ENCODE results near the gene ARHGEF16.

ARHGEF16 gene

DNA sequence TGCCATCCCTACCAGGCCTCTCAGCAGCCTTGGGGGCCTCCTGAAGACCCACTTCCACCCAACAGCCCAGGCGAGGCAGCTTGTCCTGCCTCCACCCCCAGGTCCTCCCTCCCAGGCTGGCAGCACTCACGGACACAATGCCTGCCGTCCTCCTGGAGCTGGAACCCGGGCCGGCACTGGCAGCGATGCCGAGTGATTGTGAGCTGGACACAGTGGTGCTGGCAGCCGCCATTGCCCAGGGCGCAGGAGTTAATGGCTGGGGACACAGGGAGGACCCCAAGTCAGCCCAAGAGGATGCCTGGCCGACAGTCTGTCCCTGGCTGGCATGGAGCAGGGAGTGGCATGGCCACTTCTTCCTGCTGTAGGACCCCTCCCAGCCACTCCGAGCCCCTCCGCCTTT lies 60.8 kb downstream of the ARHGEF16 start:
- TF ChIP-seq, protein P1, sequence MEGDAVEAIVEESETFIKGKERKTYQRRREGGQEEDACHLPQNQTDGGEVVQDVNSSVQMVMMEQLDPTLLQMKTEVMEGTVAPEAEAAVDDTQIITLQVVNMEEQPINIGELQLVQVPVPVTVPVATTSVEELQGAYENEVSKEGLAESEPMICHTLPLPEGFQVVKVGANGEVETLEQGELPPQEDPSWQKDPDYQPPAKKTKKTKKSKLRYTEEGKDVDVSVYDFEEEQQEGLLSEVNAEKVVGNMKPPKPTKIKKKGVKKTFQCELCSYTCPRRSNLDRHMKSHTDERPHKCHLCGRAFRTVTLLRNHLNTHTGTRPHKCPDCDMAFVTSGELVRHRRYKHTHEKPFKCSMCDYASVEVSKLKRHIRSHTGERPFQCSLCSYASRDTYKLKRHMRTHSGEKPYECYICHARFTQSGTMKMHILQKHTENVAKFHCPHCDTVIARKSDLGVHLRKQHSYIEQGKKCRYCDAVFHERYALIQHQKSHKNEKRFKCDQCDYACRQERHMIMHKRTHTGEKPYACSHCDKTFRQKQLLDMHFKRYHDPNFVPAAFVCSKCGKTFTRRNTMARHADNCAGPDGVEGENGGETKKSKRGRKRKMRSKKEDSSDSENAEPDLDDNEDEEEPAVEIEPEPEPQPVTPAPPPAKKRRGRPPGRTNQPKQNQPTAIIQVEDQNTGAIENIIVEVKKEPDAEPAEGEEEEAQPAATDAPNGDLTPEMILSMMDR (conservative IDR thresholded peaks at IDR 0.05; ENCODE audit: low read depth, low read length) = no peak
- H3K4me3 ChIP-seq (ENCODE audit: low read depth, low read length) = no peak overlapping the region
- no peak for DNase-seq (ENCODE audit: low read depth)

DNA sequence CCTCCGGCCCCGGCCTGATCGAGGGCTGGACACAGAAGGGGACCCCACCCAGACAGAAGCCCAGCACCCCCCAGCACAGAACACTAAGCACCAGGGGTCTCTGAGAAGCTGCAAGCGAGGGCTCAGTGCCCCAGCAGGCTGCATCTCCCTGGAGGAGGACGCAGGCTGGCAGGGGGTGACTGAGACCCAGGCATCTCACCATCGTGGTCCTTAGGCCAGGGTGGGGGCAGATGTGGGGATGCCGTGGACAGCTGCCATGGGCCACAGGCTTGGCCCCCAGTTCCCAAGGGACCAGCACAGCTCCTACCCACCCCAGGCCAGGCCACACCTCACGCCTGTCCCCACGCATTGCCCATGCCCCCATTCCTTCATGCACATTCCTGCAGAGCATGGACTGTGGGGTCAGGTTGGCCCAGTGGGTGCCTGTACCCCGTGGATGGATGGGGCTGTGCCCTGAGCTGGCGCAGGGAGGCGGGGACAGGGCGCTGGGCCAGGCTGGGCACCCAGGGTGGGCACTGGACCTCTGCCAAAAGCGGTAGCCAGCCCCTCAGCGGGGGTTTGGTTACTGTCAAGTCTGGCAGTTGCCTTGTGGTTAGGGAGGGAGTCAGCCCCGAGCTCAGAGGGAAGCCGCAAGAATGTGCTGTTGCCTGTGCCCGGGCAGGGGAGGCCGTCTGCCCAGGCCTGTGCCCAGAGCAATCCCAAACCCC lies 61.5 kb downstream of the ARHGEF16 start:
- DNase-seq (ENCODE audit: low read depth) = no peak
- no peak overlapping the region for H3K4me3 ChIP-seq (ENCODE audit: low read depth, low read length)
- TF ChIP-seq, protein P1 (conservative IDR thresholded peaks at IDR 0.05; ENCODE audit: low read depth, low read length) = no peak

DNA sequence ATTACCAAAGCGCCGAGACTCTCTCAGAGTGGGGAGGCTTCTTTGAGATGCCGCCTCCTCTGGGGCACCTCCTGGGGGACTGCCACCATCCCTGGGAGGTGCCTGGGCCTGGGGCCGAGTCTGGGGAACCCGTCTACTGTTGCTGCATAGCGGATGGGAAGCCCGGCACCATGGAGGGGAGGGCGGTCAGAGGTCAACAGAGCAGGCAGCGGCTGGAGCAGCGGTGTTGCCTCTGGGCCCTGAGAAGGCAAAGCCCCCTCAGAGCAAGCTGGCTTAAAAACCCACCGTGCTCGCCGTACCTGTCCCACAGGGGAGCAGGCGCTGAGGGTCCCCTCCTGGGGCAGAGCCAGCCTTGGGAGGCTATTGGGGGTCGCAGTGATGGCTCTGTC lies 62.0 kb downstream of the ARHGEF16 start:
- TF ChIP-seq, protein P1 (conservative IDR thresholded peaks at IDR 0.05; ENCODE audit: low read depth, low read length) = no peak
- H3K4me3 ChIP-seq (ENCODE audit: low read depth, low read length) = no peak overlapping the region
- DNase-seq (ENCODE audit: low read depth) = no peak

DNA sequence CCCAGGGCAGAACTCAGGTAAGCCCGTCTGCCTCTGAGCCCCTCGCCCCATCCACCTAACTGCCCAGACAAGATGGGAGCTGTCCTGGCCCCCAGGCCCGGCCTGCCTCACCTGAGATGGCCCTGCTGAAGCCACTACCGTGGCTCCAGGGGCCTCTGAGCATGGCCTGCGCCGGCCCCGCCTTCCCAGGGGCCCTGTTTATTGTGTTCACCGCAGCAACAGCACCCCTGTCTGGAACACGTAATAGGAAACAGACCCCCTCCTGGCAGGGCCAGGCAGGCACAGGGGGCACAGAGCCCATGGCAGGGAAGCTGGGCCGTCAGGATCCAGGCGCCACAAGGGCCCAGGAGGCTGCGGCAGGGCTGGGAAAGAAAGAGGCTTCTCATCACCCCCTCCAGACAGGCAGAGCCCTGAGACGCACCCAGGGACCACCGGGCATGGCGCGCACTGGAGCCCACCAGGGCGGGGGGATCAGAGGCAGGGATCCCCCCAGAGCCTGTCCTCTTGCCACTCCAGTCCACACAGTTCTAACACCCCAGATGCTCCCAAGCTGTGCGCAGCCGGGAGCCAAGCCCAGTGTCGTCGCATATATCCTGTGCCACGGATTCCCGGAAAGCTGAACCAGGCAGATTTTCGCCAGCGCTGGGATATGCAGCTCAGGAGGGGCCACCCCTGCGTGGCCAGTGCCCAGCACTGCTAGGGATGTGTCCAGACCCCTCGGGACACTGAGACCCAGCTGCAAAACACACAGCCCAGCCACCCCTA lies 62.6 kb downstream of the ARHGEF16 start:
- TF ChIP-seq, protein P1 (conservative IDR thresholded peaks at IDR 0.05; ENCODE audit: low read depth, low read length) = no peak
- no peak overlapping the region for H3K4me3 ChIP-seq (ENCODE audit: low read depth, low read length)
- no peak for DNase-seq (ENCODE audit: low read depth)

DNA sequence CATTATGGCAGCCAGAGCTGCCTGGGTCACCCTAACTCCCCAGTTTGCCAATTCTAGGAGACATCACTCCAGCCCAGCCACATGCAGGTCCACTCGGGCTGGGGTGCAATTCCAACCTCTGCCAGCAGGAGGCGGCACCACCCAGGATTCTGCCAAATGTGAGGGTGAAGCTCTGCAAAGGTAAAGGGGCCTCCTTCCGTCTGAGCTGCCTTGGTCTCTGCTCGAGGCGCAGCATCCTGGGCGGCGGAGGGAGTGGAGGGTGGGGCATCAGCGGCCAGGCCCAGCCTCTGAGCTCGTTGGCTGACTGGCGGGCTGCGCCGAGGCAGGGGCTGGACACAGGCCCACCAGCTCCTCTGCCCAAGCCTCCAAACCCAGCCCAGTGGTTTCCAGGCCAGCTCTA lies 63.8 kb downstream of the ARHGEF16 start:
- no peak for DNase-seq (ENCODE audit: low read depth)
- TF ChIP-seq, protein P1 (conservative IDR thresholded peaks at IDR 0.05; ENCODE audit: low read depth, low read length) = peak; percentile 87
- H3K4me3 ChIP-seq (ENCODE audit: low read depth, low read length) = no peak overlapping the region

DNA sequence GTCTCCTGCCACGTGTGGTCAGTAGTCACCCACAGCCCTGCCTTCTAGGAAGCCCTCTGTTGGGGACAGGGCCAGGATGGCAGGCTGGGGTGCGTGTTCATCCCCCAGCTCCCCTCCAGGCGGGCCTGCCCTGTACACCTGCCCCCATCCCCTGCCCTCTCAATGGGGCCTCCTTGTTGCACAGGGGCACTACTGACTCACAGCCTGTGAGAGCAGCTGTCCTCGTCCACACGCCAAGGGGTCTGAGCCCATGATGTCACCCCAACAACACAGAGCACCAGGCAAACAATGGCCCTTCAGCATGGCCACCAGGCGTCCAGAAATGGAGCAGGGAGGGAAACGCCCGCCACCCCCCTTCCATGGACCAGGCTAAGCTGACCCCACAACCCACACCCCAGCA lies 64.3 kb downstream of the ARHGEF16 start:
- no peak overlapping the region for H3K4me3 ChIP-seq (ENCODE audit: low read depth, low read length)
- DNase-seq (ENCODE audit: low read depth) = no peak
- TF ChIP-seq, protein P1 (conservative IDR thresholded peaks at IDR 0.05; ENCODE audit: low read depth, low read length) = no peak

Data from choroid plexus epithelial cell (primary cell).